Right cardiac atrium (tissue), 5 donors: ENCODE results near the gene FAM163A. TPM values are rescaled to one million over a fixed set of nuclear protein-coding genes. Genes with fewer than 3 reads are reported as not detected.
A peak's percentile ranks its signal among the peaks of the same experiment; 100 is the strongest.

Source experiments
- ATAC-seq, 2 donors: fragments of 200-7000 bp; cut with Tn5 transposase; one replicate each; pipeline versions ENCODE4 v1.8.0 to v1.9.1; 2020; ENCODE audit warnings: moderate library complexity in 2 of 2, mild to moderate bottlenecking in 1 of 2
- DNase-seq, 3 donors: peaks; one replicate each; pipeline ENCODE4 v3.0.0-alpha.2; 2020
- H3K27ac ChIP-seq: one replicate; pipeline ENCODE4 v1.5.1; 2013; ENCODE audit warnings: mild to moderate bottlenecking, low read length, control low read depth, moderate library complexity
- H3K27me3 ChIP-seq: one replicate; pipeline ENCODE4 v1.6.1; 2013; ENCODE audit not compliant: control insufficient read depth, insufficient read depth
- H3K4me1 ChIP-seq: one replicate; pipeline ENCODE4 v1.6.1; 2013; ENCODE audit warnings: low read length; ENCODE audit not compliant: control insufficient read depth, insufficient read depth
- H3K4me3 ChIP-seq: one replicate; pipeline ENCODE4 v1.5.1; 2013; ENCODE audit warnings: low read length, control low read depth
- H3K9me3 ChIP-seq: one replicate; pipeline ENCODE4 v1.6.1; 2013; ENCODE audit warnings: low read length; ENCODE audit not compliant: control insufficient read depth
- WGBS: extraction: QIAGEN DNeasy Blood & Tissue Kit; methylation state at CpG from one replicate; pipeline ENCODE4 v1.1.7; 2013; 5-methylcytosine and 5-hydroxymethylcytosine counted together
- intact Hi-C, 4 donors: fragments of 100-400 bp; cut with DNase I; formaldehyde crosslinking; loops; one replicate each; pipeline versions ENCODE4 v1.11.0 to v1.14.0; 2022 to 2023
- polyA plus RNA-seq: library from polyadenylated mRNA; stranded (reverse); fragments of 200-250 nt; gene quantifications from one replicate; pipeline ENCODE4 v1.2.3, GENCODE V29; 2013
- total RNA-seq, 4 donors: library from RNA; stranded (reverse); fragmentation: NEBNext Ultra II Directional; extraction: Animal tissue kit (Norgen Biotek cat#: 25700); gene quantifications; one replicate each; pipeline ENCODE4 v1.2.1, GENCODE V29; 2021
- donor health status: healthy with polysubstance abuse.
- donor health status: DM: no; HTN: yes; CAD: no.
- donor health status: DM: no; HTN: no; CAD: no.
- donor health status: DM: no; HTN: yes; CAD: no; lungs with severe emphysema.
- donor health status: DM: yes; HTN: yes; CAD: no.

Gene FAM163A
- total and polyA plus RNA-seq, 5 donors, result 0.09 to 0.19 (median 0.16) TPM; not detected in 2

DNA sequence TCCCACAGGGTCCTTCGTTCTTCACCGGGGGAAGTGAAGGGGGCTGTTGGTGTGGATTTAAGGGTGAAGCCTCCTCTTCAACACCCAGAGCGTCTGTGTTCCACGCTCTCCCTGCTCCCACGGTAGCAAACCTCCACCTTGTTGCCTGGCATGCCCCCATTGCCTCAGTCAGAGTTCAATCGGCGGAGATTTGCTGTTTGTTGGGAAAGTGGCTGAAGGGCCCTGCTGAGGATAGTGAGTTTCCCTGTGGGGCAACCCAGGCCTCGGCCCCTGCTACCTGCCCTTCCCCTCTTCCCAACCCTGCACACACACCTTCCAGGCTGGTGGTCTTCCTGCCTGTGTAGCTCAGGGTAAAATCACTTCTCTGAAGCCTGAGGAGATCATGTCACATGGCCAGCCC lies 74.0 kb downstream of the FAM163A start:
- no peak for ATAC-seq
- WGBS, result 93% methylated on average over 8 of the region's 8 CpGs
- Histone ChIP-seq H3K9me3 (no peaks in the 10 kb centered on the region), H3K4me3 (no peak overlapping the region), H3K4me1 (peaks cover 5% of the 10 kb centered on the region), H3K27ac (no peak overlapping the region), H3K27me3 (no peaks in the 10 kb centered on the region)
- intact Hi-C loops, result no loop called here
- no peak for DNase-seq

GRCh38 chr1:179817789-179818188 lies 74.7 kb downstream of the FAM163A start:
- H3K27ac ChIP-seq, result no peak overlapping the region
- ATAC-seq (peak; percentile 14 to 40), DNase-seq (peak; percentile 79 to 89 (median 82))
- 62% methylated on average over 8 of the region's 8 CpGs for WGBS
- no peaks in the 10 kb centered on the region for H3K9me3 ChIP-seq
- no peak overlapping the region for H3K4me3 ChIP-seq
- intact Hi-C loops, result no loop called here
- peaks cover 5% of the 10 kb centered on the region for H3K4me1 ChIP-seq
- no peaks in the 10 kb centered on the region for H3K27me3 ChIP-seq

- no peak overlapping the region for H3K27ac ChIP-seq
- ATAC-seq (no peak), DNase-seq (no peak)
- H3K27me3 ChIP-seq, result no peaks in the 10 kb centered on the region
- 73% methylated on average over 7 of the region's 7 CpGs for WGBS
- peaks cover 5% of the 10 kb centered on the region for H3K4me1 ChIP-seq
- intact Hi-C loops, result no loop called here
- no peaks in the 10 kb centered on the region for H3K9me3 ChIP-seq
- no peak overlapping the region for H3K4me3 ChIP-seq
Observed at GRCh38 chr1:179818260-179818659, 75.2 kb downstream of the FAM163A start.

- intact Hi-C loops, result no loop called here
- peaks cover 5% of the 10 kb centered on the region for H3K4me1 ChIP-seq
- H3K4me3 ChIP-seq, result no peak overlapping the region
- DNase-seq, result peak in 2 of 3 donors; percentile 49 to 66
- ATAC-seq, result no peak
- no peaks in the 10 kb centered on the region for H3K9me3 ChIP-seq
- no peaks in the 10 kb centered on the region for H3K27me3 ChIP-seq
- WGBS, result 47% methylated on average over 14 of the region's 14 CpGs
- no peak overlapping the region for H3K27ac ChIP-seq
Observed at GRCh38 chr1:179818743-179819173, 75.7 kb downstream of the FAM163A start.

GRCh38 chr1:179820226-179820970 lies 77.3 kb downstream of the FAM163A start:
- no peak for ATAC-seq
- no peak overlapping the region for H3K27ac ChIP-seq

DNA sequence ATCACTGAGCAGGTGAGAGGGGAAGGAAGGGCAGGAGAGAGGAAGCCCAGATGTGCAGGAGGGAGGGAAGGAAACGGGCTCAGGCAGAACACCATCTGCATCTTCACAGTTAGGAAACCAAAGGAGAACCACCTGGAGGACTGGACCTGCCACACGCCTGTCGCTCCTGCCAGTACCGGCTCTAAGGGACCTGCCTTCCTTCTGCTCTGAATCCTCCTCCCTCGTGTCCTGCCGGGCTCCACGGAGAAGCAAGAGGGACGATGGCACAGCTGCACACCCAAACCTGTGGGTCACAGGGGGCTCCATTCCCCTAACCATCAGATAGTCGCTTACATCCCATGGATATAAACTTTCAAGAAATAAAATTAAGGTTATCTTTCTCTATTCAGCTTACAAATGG lies 78.4 kb downstream of the FAM163A start:
- Histone ChIP-seq H3K9me3 (no peaks in the 10 kb centered on the region), H3K27me3 (no peaks in the 10 kb centered on the region), H3K27ac (no peak overlapping the region), H3K4me1 (peaks cover 2% of the 10 kb centered on the region), H3K4me3 (no peak overlapping the region)
- intact Hi-C loops, result no loop called here
- ATAC-seq, result no peak
- WGBS, result 87% methylated on average over 9 of the region's 9 CpGs
- no peak for DNase-seq

More at GRCh38 chr1:179820226-179820970, 77.3 kb downstream of the FAM163A start:
- Histone ChIP-seq H3K27me3 (no peaks in the 10 kb centered on the region), H3K9me3 (no peaks in the 10 kb centered on the region), H3K4me1 (peaks cover 3% of the 10 kb centered on the region), H3K4me3 (no peak overlapping the region)
- DNase-seq, result no peak
- intact Hi-C loops, result no loop called here
- 88% methylated on average over 9 of the region's 9 CpGs for WGBS

GRCh38 chr1:179822065-179822464 lies 79.0 kb downstream of the FAM163A start:
- no peak for ATAC-seq
- no peak overlapping the region for H3K27ac ChIP-seq
- no peaks in the 10 kb centered on the region for H3K9me3 ChIP-seq
- no peaks in the 10 kb centered on the region for H3K4me1 ChIP-seq
- intact Hi-C loops, result no loop called here
- no peak for DNase-seq
- H3K27me3 ChIP-seq, result no peaks in the 10 kb centered on the region
- no peak overlapping the region for H3K4me3 ChIP-seq
- 92% methylated on average over 2 of the region's 2 CpGs for WGBS

- ATAC-seq, result no peak
- Histone ChIP-seq H3K27ac (no peak overlapping the region), H3K27me3 (no peaks in the 10 kb centered on the region), H3K4me3 (no peak overlapping the region), H3K9me3 (no peaks in the 10 kb centered on the region), H3K4me1 (no peaks in the 10 kb centered on the region)
- intact Hi-C loops, result no loop called here
- no peak for DNase-seq
- 96% methylated on average over 4 of the region's 4 CpGs for WGBS
Observed at GRCh38 chr1:179823693-179824092, 80.6 kb downstream of the FAM163A start.

DNA sequence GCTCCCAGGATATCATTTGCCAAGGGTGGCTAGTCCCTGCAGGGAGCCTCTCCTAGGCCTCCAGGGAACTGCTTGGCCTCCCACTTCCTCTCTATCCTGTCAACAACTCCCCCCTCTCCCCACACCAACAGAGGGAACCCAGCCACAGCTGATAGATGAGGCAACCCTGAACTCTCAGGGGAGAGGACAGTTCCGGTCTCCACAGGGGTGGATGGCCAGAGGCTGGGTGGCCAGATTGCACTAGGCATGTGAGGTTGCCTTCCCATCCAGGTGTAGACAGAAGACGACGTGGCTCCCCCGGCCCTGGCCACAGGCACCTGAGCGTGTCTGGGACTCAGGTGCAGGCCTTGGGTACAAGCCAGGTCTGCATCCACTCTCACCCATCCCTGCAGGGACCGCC lies 81.2 kb downstream of the FAM163A start:
- Histone ChIP-seq H3K9me3 (no peaks in the 10 kb centered on the region), H3K4me3 (no peak overlapping the region), H3K27ac (no peak overlapping the region), H3K27me3 (no peaks in the 10 kb centered on the region), H3K4me1 (no peaks in the 10 kb centered on the region)
- 92% methylated on average over 6 of the region's 6 CpGs for WGBS
- intact Hi-C loops, result no loop called here
- DNase-seq (no peak), ATAC-seq (no peak)

- DNase-seq (no peak), ATAC-seq (peak; percentile 18 to 62)
- H3K4me1 ChIP-seq, result no peaks in the 10 kb centered on the region
- H3K27ac ChIP-seq, result no peak overlapping the region
- H3K27me3 ChIP-seq, result no peaks in the 10 kb centered on the region
- no peak overlapping the region for H3K4me3 ChIP-seq
- intact Hi-C loops, result no loop called here
- WGBS, result 70% methylated on average over 8 of the region's 8 CpGs
- H3K9me3 ChIP-seq, result no peaks in the 10 kb centered on the region
Observed at GRCh38 chr1:179825206-179825605, 82.1 kb downstream of the FAM163A start.

- H3K9me3 ChIP-seq, result no peaks in the 10 kb centered on the region
- H3K4me1 ChIP-seq, result no peaks in the 10 kb centered on the region
- ATAC-seq (peak in 1 of 2 donors; percentile 22), DNase-seq (no peak)
- intact Hi-C loops, result no loop called here
- H3K27ac ChIP-seq, result no peak overlapping the region
- H3K27me3 ChIP-seq, result no peaks in the 10 kb centered on the region
- WGBS, result 82% methylated on average over 13 of the region's 13 CpGs
- H3K4me3 ChIP-seq, result no peak overlapping the region
Observed at GRCh38 chr1:179825798-179826460, 82.8 kb downstream of the FAM163A start.
